HEK293 (cell line): ENCODE data around the gene TRPV2.
A peak's percentile ranks its signal among the peaks of the same experiment; 100 is the strongest.

ENCODE experiments used
- CTCF ChIA-PET: fragments of 350-600 bp; formaldehyde crosslinking; extraction: SDS; loops from one replicate; lab custom pipeline; 2021; ENCODE audit warnings: antibody characterized with exemption; lab: Yijun Ruan, JAX
- POLR2A ChIA-PET: fragments of 300-600 bp; formaldehyde crosslinking; extraction: SDS; loops from one replicate; lab custom pipeline; 2020; ENCODE audit warnings: antibody characterized with exemption, inconsistent platforms; lab: Yijun Ruan, JAX
- H3K27ac ChIP-seq: fragments of 200-500 bp; sonication (Bioruptor generic); 2 replicates; pipeline ENCODE4 v1.5.1; 2014; ENCODE audit warnings: low read depth, low read length, control low read depth, inconsistent platforms; ENCODE audit errors: extremely low read depth
- H3K36me3 ChIP-seq, 2 experiments: fragments of 200-500 bp in 1 of 2; sonication (Bioruptor generic) in 1 of 2; 1 replicate in 1 of 2; 2 replicates in 1 of 2; pipeline ENCODE4 v1.5.1; 2014 to 2017; ENCODE audit warnings: inconsistent platforms in 2 of 2, low read length in 2 of 2; ENCODE audit not compliant: control insufficient read depth in 2 of 2, insufficient read depth in 1 of 2
- H3K4me1 ChIP-seq: fragments of 200-500 bp; sonication (Bioruptor generic); 2 replicates; pipeline ENCODE4 v1.5.1; 2014; ENCODE audit warnings: mild to moderate bottlenecking, low read length, inconsistent platforms; ENCODE audit not compliant: control insufficient read depth, insufficient read depth
- H3K4me3 ChIP-seq: 2 replicates; pipeline ENCODE4 v1.5.1; 2011; ENCODE audit warnings: low read depth, mild to moderate bottlenecking, control low read depth, low read length, moderate library complexity
- H3K9me3 ChIP-seq: fragments of 200-500 bp; sonication (Bioruptor generic); 2 replicates; pipeline ENCODE4 v1.5.1; 2014; ENCODE audit warnings: low read depth, low read length, inconsistent platforms; ENCODE audit not compliant: control insufficient read depth, insufficient read depth
- SCRT1 ChIP-seq: fragments of 450-650 bp; formaldehyde crosslinking; IDR thresholded peaks from 2 replicates; pipeline ENCODE4 v1.5.1; 2016; ENCODE audit warnings: missing biosample characterization, missing genetic modification characterization, borderline replicate concordance
- SCRT2 ChIP-seq: fragments of 450-650 bp; formaldehyde crosslinking; IDR thresholded peaks from 2 replicates; pipeline ENCODE4 v1.5.1; 2016; ENCODE audit warnings: missing biosample characterization, missing genetic modification characterization
- TRIM28 ChIP-seq: IDR thresholded peaks from 2 replicates; pipeline ENCODE4 v1.6.1; 2011; ENCODE audit warnings: low read length, control low read depth, borderline replicate concordance
- ZBTB26 ChIP-seq: fragments of 450-650 bp; formaldehyde crosslinking; optimal IDR thresholded peaks from 2 replicates; pipeline ENCODE3; 2016; ENCODE audit warnings: missing biosample characterization, mild to moderate bottlenecking, missing genetic modification characterization
- ZBTB7A ChIP-seq: fragments of 450-650 bp; formaldehyde crosslinking; IDR thresholded peaks from 2 replicates; pipeline ENCODE4 v1.5.1; 2016; ENCODE audit warnings: low read depth, missing biosample characterization, missing genetic modification characterization
- ZFP69B ChIP-seq: fragments of 450-650 bp; formaldehyde crosslinking; IDR thresholded peaks from 2 replicates; pipeline ENCODE4 v1.5.1; 2016; ENCODE audit warnings: missing biosample characterization, missing genetic modification characterization
- ZNF112 ChIP-seq: fragments of 450-650 bp; formaldehyde crosslinking; IDR thresholded peaks from 2 replicates; pipeline ENCODE4 v1.5.0; 2017; ENCODE audit warnings: missing biosample characterization, missing genetic modification characterization
- ZNF530 ChIP-seq: fragments of 450-650 bp; formaldehyde crosslinking; IDR thresholded peaks from 2 replicates; pipeline ENCODE4 v1.5.1; 2016; ENCODE audit warnings: low read depth, missing biosample characterization, missing genetic modification characterization
- ZNF560 ChIP-seq: fragments of 450-650 bp; formaldehyde crosslinking; IDR thresholded peaks from 2 replicates; pipeline ENCODE4 v1.5.1; 2017; ENCODE audit warnings: missing biosample characterization, missing genetic modification characterization, borderline replicate concordance
- ZNF600 ChIP-seq: fragments of 450-650 bp; formaldehyde crosslinking; IDR thresholded peaks from 2 replicates; pipeline ENCODE4 v1.5.1; 2016; ENCODE audit warnings: missing biosample characterization, missing genetic modification characterization
- ZNF639 ChIP-seq: fragments of 450-650 bp; formaldehyde crosslinking; IDR thresholded peaks from 2 replicates; pipeline ENCODE4 v1.5.1; 2016; ENCODE audit warnings: missing biosample characterization, missing genetic modification characterization
- ZNF76 ChIP-seq: fragments of 450-650 bp; formaldehyde crosslinking; IDR thresholded peaks from 2 replicates; pipeline ENCODE4; 2016; ENCODE audit warnings: low read depth, missing biosample characterization, missing genetic modification characterization, borderline replicate concordance

Gene TRPV2

GRCh38 chr17:16460796-16461605, 45.6 kb downstream of the TRPV2 start:
- H3K9me3 ChIP-seq = no peaks in the 10 kb centered on the region
- ChIA-PET POLR2A (no interaction called here), CTCF (interaction anchor here (0.9 to 8.8 kb wide), 3 partner anchors 8 to 97 kb away, joined by 3 to 60 read pairs (median 3); no protein-coding TSS in a partner anchor)
- no peaks in the 10 kb centered on the region for H3K4me1 ChIP-seq
- no peak overlapping the region for H3K4me3 ChIP-seq
- peaks cover 0 to 6% of the 10 kb centered on the region in 2 experiments; a peak in 2 of 3 replicates for H3K36me3 ChIP-seq
- TF ChIP-seq ZFP69B (tag by site-specific recombination) (peak; percentile 55; the same call in 1 of the 2 replicates), SCRT1 (tag by site-specific recombination) (peak; percentile 63), TRIM28 (no peak), ZNF76 (tag by site-specific recombination) (no peak), SCRT2 (tag by site-specific recombination) (peak; percentile 89)
- TF ChIP-seq, all 188 proteins: peak for 3
- no peak overlapping the region for H3K27ac ChIP-seq

GRCh38 chr17:16461606-16461866, 46.2 kb downstream of the TRPV2 start:
- H3K4me3 ChIP-seq = no peak overlapping the region
- POLR2A ChIA-PET = no interaction called here
- H3K9me3 ChIP-seq = no peaks in the 10 kb centered on the region
- TF ChIP-seq ZNF112 (tag by site-specific recombination) = no peak
- TF ChIP-seq ZNF639 (tag by site-specific recombination) = no peak
- TF ChIP-seq ZNF530 (tag by site-specific recombination) = no peak
- CTCF ChIA-PET = interaction anchor here (0.8 to 8.8 kb wide), 3 partner anchors 9 to 97 kb away, joined by 3 to 60 read pairs (median 3); no protein-coding TSS in a partner anchor
- H3K4me1 ChIP-seq = no peaks in the 10 kb centered on the region
- no peak overlapping the region for H3K27ac ChIP-seq
- H3K36me3 ChIP-seq = peaks cover 0 to 4% of the 10 kb centered on the region in 2 experiments; a peak in 2 of 3 replicates

- no peak overlapping the region for H3K4me3 ChIP-seq
- no peaks in the 10 kb centered on the region for H3K9me3 ChIP-seq
- no peak for TF ChIP-seq ZFP69B (tag by site-specific recombination)
- peak; percentile 31; the same call in 1 of the 2 replicates for TF ChIP-seq ZNF600 (tag by site-specific recombination)
- no peak for TF ChIP-seq ZBTB7A (tag by site-specific recombination)
- no peak for TF ChIP-seq ZBTB26 (tag by site-specific recombination)
- TF ChIP-seq ZNF560 (tag by site-specific recombination) = no peak
- CTCF ChIA-PET = interaction anchor here (0.6 to 8.8 kb wide), 5 partner anchors 9 to 526 kb away, joined by 3 to 60 read pairs (median 3); no protein-coding TSS in a partner anchor
- no peaks in the 10 kb centered on the region for H3K4me1 ChIP-seq
- no peak overlapping the region for H3K27ac ChIP-seq
- POLR2A ChIA-PET = interaction anchor here (1.1 kb wide), 1 partner anchor 24 kb away, joined by 3 read pairs; no protein-coding TSS in a partner anchor
- H3K36me3 ChIP-seq = peaks cover 0 to 3% of the 10 kb centered on the region in 2 experiments; a peak in 2 of 3 replicates
Observed at GRCh38 chr17:16462070-16462864, 46.9 kb downstream of the TRPV2 start.
